K562 (cell line): Measurements from ENCODE around the gene SLC9A1. TPM values are rescaled to one million over a fixed set of nuclear protein-coding genes. Genes with fewer than 3 reads are reported as not detected.

ENCODE experiments used
- ATF2 ChIP-seq: sonication (generic); formaldehyde crosslinking; IDR thresholded peaks from 2 replicates; pipeline ENCODE4 v1.8.1; 2022; ENCODE audit warnings: missing genetic modification reagents
- CBX5 ChIP-seq: IDR thresholded peaks from 2 replicates; pipeline ENCODE4 v1.6.1; 2014; ENCODE audit warnings: low read depth, borderline replicate concordance
- CC2D1A ChIP-seq: fragments of 450-650 bp; IDR thresholded peaks from 2 replicates; pipeline ENCODE4 v1.6.1; 2017; ENCODE audit warnings: mild to moderate bottlenecking
- CCNT2 ChIP-seq: IDR thresholded peaks from 2 replicates; pipeline ENCODE4 v1.6.1; 2011; ENCODE audit warnings: borderline replicate concordance, low read depth, mild to moderate bottlenecking, moderate library complexity, mixed read lengths, low read length; ENCODE audit not compliant: insufficient read length; ENCODE audit errors: extremely low read depth
- CTCF ChIP-seq, 3 experiments: IDR thresholded peaks in 2 of 3; conservative IDR thresholded peaks in 1 of 3; 2 replicates each; pipeline ENCODE4 v1.5.1; 2011 to 2012; ENCODE audit warnings: low read length in 3 of 3, mild to moderate bottlenecking in 3 of 3, control low read depth in 2 of 3, improper control_type of control experiment in 1 of 3, inconsistent platforms in 1 of 3, low read depth in 1 of 3, mixed read lengths in 1 of 3, moderate library complexity in 1 of 3; ENCODE audit not compliant: insufficient read depth in 2 of 3
- ELK1 ChIP-seq: sonication (generic); formaldehyde crosslinking; IDR thresholded peaks from 2 replicates; pipeline ENCODE4 v1.8.1; 2022; ENCODE audit warnings: missing genetic modification reagents
- ETS1 ChIP-seq: conservative IDR thresholded peaks from 2 replicates; pipeline ENCODE4 v1.6.1; 2011; ENCODE audit warnings: low read depth, mild to moderate bottlenecking, low read length; ENCODE audit not compliant: control insufficient read depth
- MBD1 ChIP-seq: fragments of 250-450 bp; sonication (Bioruptor Pico); IDR thresholded peaks from 2 replicates; pipeline ENCODE4 v1.8.0; 2022; ENCODE audit warnings: inconsistent platforms
- MCM5 ChIP-seq: fragments of 450-650 bp; IDR thresholded peaks from 2 replicates; pipeline ENCODE4 v1.6.1; 2016; ENCODE audit warnings: low read depth
- MEF2D ChIP-seq: conservative IDR thresholded peaks from 2 replicates; pipeline ENCODE4 v1.6.1; 2016; ENCODE audit warnings: low read depth, missing genetic modification characterization, missing compliant biosample characterization
- POLR2G ChIP-seq: fragments of 200-400 bp; formaldehyde crosslinking; IDR thresholded peaks from 2 replicates; pipeline ENCODE4 v1.6.1; 2017; ENCODE audit warnings: low read depth, mild to moderate bottlenecking, antibody characterized with exemption, low read length, moderate library complexity
- POLR3G ChIP-seq: IDR thresholded peaks from 2 replicates; pipeline ENCODE4 v1.6.1; 2011; ENCODE audit not compliant: insufficient read length, insufficient replicate concordance; ENCODE audit errors: extremely low read depth
- TCF7L2 ChIP-seq: fragments of 150-350 bp; IDR thresholded peaks from 2 replicates; pipeline ENCODE4 v1.6.1; 2016; ENCODE audit warnings: low read depth, mild to moderate bottlenecking, low read length, moderate library complexity
- ZC3H8 ChIP-seq: fragments of 450-650 bp; IDR thresholded peaks from 2 replicates; pipeline ENCODE4 v1.6.1; 2017
- ZNF124 ChIP-seq: sonication (generic); formaldehyde crosslinking; IDR thresholded peaks from 2 replicates; pipeline ENCODE4 v1.8.1; 2022; ENCODE audit warnings: missing genetic modification reagents
- ZNF280A ChIP-seq: fragments of 450-650 bp; IDR thresholded peaks from 2 replicates; pipeline ENCODE4 v1.6.1; 2018; ENCODE audit warnings: mild to moderate bottlenecking, low read depth; ENCODE audit not compliant: partially characterized antibody
- ZNF436 ChIP-seq: fragments of 250-450, 450-650 bp; sonication (Bioruptor Pico); formaldehyde crosslinking; IDR thresholded peaks from 2 replicates; pipeline ENCODE4 v1.7.0; 2020; ENCODE audit warnings: mild to moderate bottlenecking
- ZNF449 ChIP-seq: fragments of 250-450 bp; sonication (Bioruptor Pico); IDR thresholded peaks from 2 replicates; pipeline ENCODE4 v1.8.0; 2022; ENCODE audit warnings: moderate library complexity, mild to moderate bottlenecking, inconsistent platforms
- polyA plus RNA-seq, 8 experiments: library from polyadenylated mRNA; depleted of rRNA in 4 of 8; stranded (reverse) in 5 of 8; unstranded in 3 of 8; fragments of >200 nt; fragmentation: Nextera tagmentation in 2 of 8; fragmentation: Illumina TruSeq in 1 of 8; extraction: Ambion mirVana in 2 of 8; extraction: Trizol in 1 of 8; gene quantifications; 2 replicates each; pipeline versions ENCODE4 v1.2.1 to v1.2.3, GENCODE V29; 2011 to 2014; ENCODE audit warnings: inconsistent platforms in 1 of 8, missing spikeins in 1 of 8
- total RNA-seq, 7 experiments: library from RNA; depleted of rRNA in 6 of 7; stranded (reverse); fragments of >200 nt in 6 of 7; fragmentation: Illumina TruSeq in 2 of 7; extraction: Trizol in 2 of 7; gene quantifications; 2 replicates each; pipeline versions ENCODE4 v1.2.1 to v1.2.3, GENCODE V29; 2011 to 2021; ENCODE audit warnings: low replicate concordance in 1 of 7

SLC9A1 gene
- total and polyA plus RNA-seq, 9 of the 15 experiments (the other 6 are each of a cell fraction or from before 2014, with no cell fraction given): 0.59 to 14.4 (median 2.0) TPM

GRCh38 chr1:27157194-27157593 is 2.3 kb upstream of the SLC9A1 start (continued):
- TF ChIP-seq CTCF (IDR thresholded peaks at IDR 0.05 in 2 of 3, conservative IDR thresholded peaks at IDR 0.05 in 1 of 3; ENCODE audit: insufficient read depth in 2 of 3, low read depth in 1 of 3, low read length in 3 of 3): peak in 1 of 3 experiments; percentile 5; a peak in 1 of 6 replicates
- no peak for TF ChIP-seq POLR2G
- TF ChIP-seq CBX5: no peak
- no peak for TF ChIP-seq MBD1 (CRISPR knock-in tag)
- TF ChIP-seq ZNF436 (CRISPR knock-in tag): no peak
- TF ChIP-seq MEF2D: 0 out of 2 replicates have a peak, but pooled peaks have one; percentile 12
- TF ChIP-seq ZNF449 (CRISPR knock-in tag): no peak
- TF ChIP-seq POLR3G: no peak
- no peak for TF ChIP-seq ETS1
- peak; percentile 32 for TF ChIP-seq CCNT2
- TF ChIP-seq ELK1 (CRISPR knock-in tag): no peak
- no peak for TF ChIP-seq ZNF280A
- TF ChIP-seq ZNF124: no peak
- TF ChIP-seq TCF7L2: no peak
- TF ChIP-seq ATF2 (CRISPR knock-in tag): no peak
- no peak for TF ChIP-seq CC2D1A
- no peak for TF ChIP-seq ZC3H8
- TF ChIP-seq MCM5: no peak
